ENCODE measurements around the gene TRIM4.

DNA sequence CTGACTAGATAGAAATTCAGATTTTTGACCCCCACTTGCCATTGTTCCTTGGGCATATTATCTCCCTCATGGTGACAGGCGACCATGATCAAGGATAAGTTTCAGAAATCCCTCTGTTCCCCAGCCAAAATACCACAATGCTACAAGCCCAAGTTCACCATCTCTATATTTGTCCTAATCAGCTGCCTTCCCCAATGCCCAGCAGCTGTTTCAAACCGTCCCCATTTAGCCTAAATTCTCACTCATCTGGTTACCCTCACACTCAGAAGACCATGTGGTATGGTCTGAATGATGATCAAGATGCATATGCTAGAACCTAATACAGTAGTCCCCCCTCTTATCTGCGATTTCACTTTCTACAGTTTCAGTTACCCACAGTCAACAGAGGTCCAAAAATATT lies 11.0 kb upstream of the TRIM4 start:
- TF ChIP-seq, protein P1, sequence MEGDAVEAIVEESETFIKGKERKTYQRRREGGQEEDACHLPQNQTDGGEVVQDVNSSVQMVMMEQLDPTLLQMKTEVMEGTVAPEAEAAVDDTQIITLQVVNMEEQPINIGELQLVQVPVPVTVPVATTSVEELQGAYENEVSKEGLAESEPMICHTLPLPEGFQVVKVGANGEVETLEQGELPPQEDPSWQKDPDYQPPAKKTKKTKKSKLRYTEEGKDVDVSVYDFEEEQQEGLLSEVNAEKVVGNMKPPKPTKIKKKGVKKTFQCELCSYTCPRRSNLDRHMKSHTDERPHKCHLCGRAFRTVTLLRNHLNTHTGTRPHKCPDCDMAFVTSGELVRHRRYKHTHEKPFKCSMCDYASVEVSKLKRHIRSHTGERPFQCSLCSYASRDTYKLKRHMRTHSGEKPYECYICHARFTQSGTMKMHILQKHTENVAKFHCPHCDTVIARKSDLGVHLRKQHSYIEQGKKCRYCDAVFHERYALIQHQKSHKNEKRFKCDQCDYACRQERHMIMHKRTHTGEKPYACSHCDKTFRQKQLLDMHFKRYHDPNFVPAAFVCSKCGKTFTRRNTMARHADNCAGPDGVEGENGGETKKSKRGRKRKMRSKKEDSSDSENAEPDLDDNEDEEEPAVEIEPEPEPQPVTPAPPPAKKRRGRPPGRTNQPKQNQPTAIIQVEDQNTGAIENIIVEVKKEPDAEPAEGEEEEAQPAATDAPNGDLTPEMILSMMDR (IDR thresholded peaks at IDR 0.05; ENCODE audit: insufficient read depth, low read length, poor library complexity, severe bottlenecking), result no peak
- no peak for TF ChIP-seq EZH2phosphoT487 (conservative IDR thresholded peaks at IDR 0.05; ENCODE audit: low read length)
